ENCODE results near the gene PRPF39. TPM values are rescaled to one million over a fixed set of nuclear protein-coding genes. Genes with fewer than 3 reads are reported as not detected.

The PRPF39 gene
- total RNA-seq, 1 donor from 2014 or later = 97.2 TPM

DNA sequence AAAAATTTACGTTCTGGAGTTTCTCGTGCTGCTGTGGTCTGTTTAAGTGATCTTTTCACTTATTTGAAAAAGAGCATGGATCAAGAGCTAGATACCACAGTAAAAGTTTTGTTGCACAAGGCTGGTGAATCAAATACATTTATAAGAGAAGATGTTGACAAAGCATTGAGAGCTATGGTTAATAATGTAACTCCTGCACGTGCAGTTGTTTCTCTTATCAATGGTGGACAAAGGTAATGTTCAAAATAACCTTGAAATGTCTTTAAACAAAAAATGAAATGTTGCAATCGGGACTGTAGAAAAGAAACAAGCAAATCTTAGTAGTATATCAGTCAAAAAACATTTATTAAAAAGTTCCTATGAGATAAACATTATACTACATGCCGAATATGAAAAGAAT lies 39.3 kb upstream of the PRPF39 start:
- H3K9me3 Mint-ChIP-seq = no peaks in the 10 kb centered on the region
- DNase-seq (ENCODE audit: low spot score) = no peak

DNA sequence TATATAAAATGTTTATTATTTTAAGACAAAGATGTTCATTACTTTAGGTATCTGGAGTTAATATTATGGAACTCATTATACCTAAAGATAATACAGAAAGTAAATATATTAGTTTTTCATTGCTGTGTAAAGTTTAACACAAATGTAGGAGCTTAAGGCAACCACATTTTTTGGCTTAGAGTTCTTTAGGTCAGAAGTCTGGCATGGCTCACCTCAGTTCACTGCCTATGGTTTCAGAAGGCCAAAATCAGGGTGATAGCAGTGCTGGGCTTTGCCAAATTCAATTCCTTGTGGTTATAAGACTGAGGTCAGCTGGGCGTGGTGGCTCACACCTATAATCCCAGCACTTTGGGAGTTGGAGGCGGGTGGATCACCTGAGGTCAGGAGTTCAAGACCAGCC lies 35.5 kb upstream of the PRPF39 start:
- H3K27ac Mint-ChIP-seq = no peak overlapping the region

More for the DNA sequence above, 39.3 kb upstream of the PRPF39 start:
- H3K27ac Mint-ChIP-seq = no peak overlapping the region
- Histone ChIP-seq H3K27me3 (no peaks in the 10 kb centered on the region), H3K27ac (no peak overlapping the region), H3K79me2 (ENCODE audit: low read depth) (no peaks in the 10 kb centered on the region), H3K36me3 (no peaks in the 10 kb centered on the region), H3K4me3 (no peak overlapping the region), H3K4me1 (no peaks in the 10 kb centered on the region), H2AFZ (replicated peaks) (no peak overlapping the region), H4K20me1 (ENCODE audit: low read depth) (no peaks in the 10 kb centered on the region), H3K4me2 (no peak overlapping the region), H3K9ac (no peak overlapping the region), H3F3A (ENCODE audit: low read depth) (no peaks in the 10 kb centered on the region), H3K9me3 (ENCODE audit: low read depth) (no peaks in the 10 kb centered on the region)
- H3K4me1 Mint-ChIP-seq = no peaks in the 10 kb centered on the region
- H3K27me3 Mint-ChIP-seq (ENCODE audit: insufficient read depth, low read depth) = no peaks in the 10 kb centered on the region
- H3K36me3 Mint-ChIP-seq = peaks cover 17% of the 10 kb centered on the region
- H3K4me3 Mint-ChIP-seq = no peak overlapping the region
- TF ChIP-seq CTCF (IDR thresholded peaks at IDR 0.05) (no peak), EZH2 (IDR thresholded peaks at IDR 0.05) (no peak), EZH2phosphoT487 (IDR thresholded peaks at IDR 0.05) (no peak)

DNA sequence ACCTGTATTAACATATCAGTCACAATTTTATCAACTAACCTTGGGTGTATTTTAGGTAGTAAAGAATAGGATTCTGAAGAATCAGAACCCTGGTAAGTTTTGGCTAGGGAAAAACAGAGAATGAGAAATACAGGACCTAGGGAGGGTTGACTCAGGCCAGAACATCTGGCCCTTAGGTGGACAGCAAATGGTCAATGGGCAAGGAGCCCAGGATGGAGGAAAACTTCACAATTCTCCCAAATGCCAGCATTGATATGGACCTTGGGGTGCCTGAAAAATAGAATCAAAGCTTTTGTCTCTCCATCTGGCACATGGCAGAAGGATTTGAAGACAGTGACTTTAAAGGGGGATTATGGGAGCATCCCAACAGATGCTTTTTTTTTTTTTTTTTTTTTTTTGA lies 32.7 kb upstream of the PRPF39 start:
- Histone ChIP-seq H3K27ac (no peak overlapping the region), H3F3A (ENCODE audit: low read depth) (no peaks in the 10 kb centered on the region), H3K79me2 (ENCODE audit: low read depth) (no peaks in the 10 kb centered on the region), H3K9ac (no peak overlapping the region), H3K9me3 (ENCODE audit: low read depth) (no peaks in the 10 kb centered on the region), H3K4me3 (no peak overlapping the region), H3K4me1 (no peaks in the 10 kb centered on the region), H3K4me2 (no peak overlapping the region), H3K36me3 (peaks cover 4% of the 10 kb centered on the region), H2AFZ (replicated peaks) (no peak overlapping the region), H4K20me1 (ENCODE audit: low read depth) (no peaks in the 10 kb centered on the region), H3K27me3 (no peaks in the 10 kb centered on the region)
- no peaks in the 10 kb centered on the region for H3K9me3 Mint-ChIP-seq
- no peaks in the 10 kb centered on the region for H3K4me1 Mint-ChIP-seq
- H3K27me3 Mint-ChIP-seq (ENCODE audit: insufficient read depth, low read depth) = peaks cover 3% of the 10 kb centered on the region
- no peak for DNase-seq (ENCODE audit: low spot score)
- H3K4me3 Mint-ChIP-seq = no peak overlapping the region
- no peak for TF ChIP-seq EZH2phosphoT487 (IDR thresholded peaks at IDR 0.05)
- TF ChIP-seq EZH2 (IDR thresholded peaks at IDR 0.05) = no peak
- TF ChIP-seq CTCF (IDR thresholded peaks at IDR 0.05) = no peak
- H3K36me3 Mint-ChIP-seq = peaks cover 13% of the 10 kb centered on the region
- H3K27ac Mint-ChIP-seq = no peak overlapping the region

More for the DNA sequence above, 35.5 kb upstream of the PRPF39 start:
- DNase-seq (ENCODE audit: low spot score) = no peak
- H4K20me1 ChIP-seq (ENCODE audit: low read depth) = no peaks in the 10 kb centered on the region
- H3K9me3 Mint-ChIP-seq = no peaks in the 10 kb centered on the region
- TF ChIP-seq EZH2 (IDR thresholded peaks at IDR 0.05) (no peak), EZH2phosphoT487 (IDR thresholded peaks at IDR 0.05) (no peak), CTCF (IDR thresholded peaks at IDR 0.05) (no peak)
- H2AFZ ChIP-seq (replicated peaks) = no peak overlapping the region
- H3K27me3 Mint-ChIP-seq (ENCODE audit: insufficient read depth, low read depth) = peaks cover 3% of the 10 kb centered on the region
- H3K4me1 ChIP-seq = no peaks in the 10 kb centered on the region
- no peaks in the 10 kb centered on the region for H3K79me2 ChIP-seq (ENCODE audit: low read depth)
- no peak overlapping the region for H3K4me2 ChIP-seq
- H3K36me3 ChIP-seq = no peaks in the 10 kb centered on the region
- H3K9ac ChIP-seq = no peak overlapping the region
- H3F3A ChIP-seq (ENCODE audit: low read depth) = no peaks in the 10 kb centered on the region
- H3K36me3 Mint-ChIP-seq = peaks cover 6% of the 10 kb centered on the region
- no peak overlapping the region for H3K4me3 Mint-ChIP-seq
- H3K27me3 ChIP-seq = no peaks in the 10 kb centered on the region
- no peaks in the 10 kb centered on the region for H3K4me1 Mint-ChIP-seq
- H3K4me3 ChIP-seq = no peak overlapping the region
- H3K9me3 ChIP-seq (ENCODE audit: low read depth) = no peaks in the 10 kb centered on the region
- no peak overlapping the region for H3K27ac ChIP-seq
